ENCODE measurements around the gene TERF2IP. TPM values are rescaled to one million over a fixed set of nuclear protein-coding genes. Genes with fewer than 3 reads are reported as not detected.

The TERF2IP gene
- total and polyA plus RNA-seq, 2 experiments from 2014 or later, result 12.0 to 18.0 TPM

GRCh38 chr16:75628351-75628750, 19.2 kb upstream of the TERF2IP start (continued):
- TF ChIP-seq ZNF462 (CRISPR knock-in tag; IDR thresholded peaks at IDR 0.05) (no peak), NANOG (IDR thresholded peaks at IDR 0.05; ENCODE audit: borderline replicate concordance) (no peak)

- no peak overlapping the region for H3K4me3 Mint-ChIP-seq
- Histone ChIP-seq H2AFZ (no peak overlapping the region), H3K4me3 (no peak overlapping the region), H3K4me1 (ENCODE audit: insufficient read depth) (no peaks in the 10 kb centered on the region), H3F3A (replicated peaks; ENCODE audit: low read depth) (peaks cover 14% of the 10 kb centered on the region; the same call in 1 of the 2 replicates), H4K20me1 (replicated peaks; ENCODE audit: insufficient read depth) (no peaks in the 10 kb centered on the region), H3K36me3 (ENCODE audit: insufficient read depth) (peaks cover 83% of the 10 kb centered on the region), H3K9me2 (ENCODE audit: insufficient read depth) (no peaks in the 10 kb centered on the region), H3K27ac (ENCODE audit: low read depth) (no peak overlapping the region), H3K27me3 (ENCODE audit: insufficient read depth) (no peaks in the 10 kb centered on the region), H3K4me2 (no peak overlapping the region), H3K79me2 (replicated peaks; ENCODE audit: insufficient read depth) (no peaks in the 10 kb centered on the region)
- H3K9me3 Mint-ChIP-seq, result no peaks in the 10 kb centered on the region
- H3K36me3 Mint-ChIP-seq (ENCODE audit: low read depth), result peaks cover 87% of the 10 kb centered on the region
- no peak overlapping the region for H3K27ac Mint-ChIP-seq
- H3K27me3 Mint-ChIP-seq (ENCODE audit: insufficient read depth, low read depth, poor library complexity), result peaks cover 2% of the 10 kb centered on the region
- no peak for DNase-seq (ENCODE audit: low spot score)
- no peak for TF ChIP-seq POLR2AphosphoS5 (IDR thresholded peaks at IDR 0.05; ENCODE audit: low read depth)
- no peak for TF ChIP-seq EZH2 (IDR thresholded peaks at IDR 0.05; ENCODE audit: low read depth, unreplicated experiment)
- no peak for TF ChIP-seq ZNF462 (CRISPR knock-in tag; IDR thresholded peaks at IDR 0.05)
- no peak for TF ChIP-seq STAT1 (IDR thresholded peaks at IDR 0.05; ENCODE audit: unreplicated experiment)
- TF ChIP-seq CTCF (conservative IDR thresholded peaks at IDR 0.05; ENCODE audit: low read depth in 2 of 2), result no peak
- TF ChIP-seq CREB1 (CRISPR knock-in tag; IDR thresholded peaks at IDR 0.05; ENCODE audit: low read depth), result no peak
- no peak for TF ChIP-seq EZH2phosphoT487 (IDR thresholded peaks at IDR 0.05; ENCODE audit: unreplicated experiment)
- TF ChIP-seq JUNB (IDR thresholded peaks at IDR 0.05; ENCODE audit: unreplicated experiment), result no peak
- ATAC-seq, result no peak
- no peaks in the 10 kb centered on the region for H3K4me1 Mint-ChIP-seq
Observed at GRCh38 chr16:75629132-75629531, 18.4 kb upstream of the TERF2IP start.
